Measurements from ENCODE around the gene METTL16.
"Not testable (repeated sequence)": the region's sequence is repeated elsewhere in the genome, so short reads cannot be mapped to it uniquely, and the experiment has no call there.

Gene METTL16

DNA sequence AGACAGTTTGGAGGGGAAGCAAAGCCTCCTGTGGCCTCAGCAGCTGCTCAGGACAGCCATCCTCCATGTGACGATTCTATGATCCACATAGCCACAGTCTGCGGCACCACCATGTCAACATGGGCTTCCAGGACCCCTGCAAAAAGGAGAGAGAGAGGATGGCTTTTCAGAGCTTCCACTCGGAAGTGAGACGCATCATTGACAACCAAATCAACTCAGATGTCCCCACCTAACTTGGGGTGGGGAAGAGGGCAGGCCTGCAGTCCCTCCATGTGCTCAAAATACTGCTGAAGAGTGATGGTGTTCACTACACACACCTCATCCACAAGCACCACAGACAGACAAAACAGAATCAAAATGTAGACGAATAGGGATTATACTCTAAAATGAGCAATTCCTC lies 5.9 kb upstream of the METTL16 start:
- no peak for DNase-seq (ENCODE audit: low read depth, low spot score)
- no peak overlapping the region for H3K4me3 ChIP-seq (ENCODE audit: low read depth, low read length)
- TF ChIP-seq, protein P1, sequence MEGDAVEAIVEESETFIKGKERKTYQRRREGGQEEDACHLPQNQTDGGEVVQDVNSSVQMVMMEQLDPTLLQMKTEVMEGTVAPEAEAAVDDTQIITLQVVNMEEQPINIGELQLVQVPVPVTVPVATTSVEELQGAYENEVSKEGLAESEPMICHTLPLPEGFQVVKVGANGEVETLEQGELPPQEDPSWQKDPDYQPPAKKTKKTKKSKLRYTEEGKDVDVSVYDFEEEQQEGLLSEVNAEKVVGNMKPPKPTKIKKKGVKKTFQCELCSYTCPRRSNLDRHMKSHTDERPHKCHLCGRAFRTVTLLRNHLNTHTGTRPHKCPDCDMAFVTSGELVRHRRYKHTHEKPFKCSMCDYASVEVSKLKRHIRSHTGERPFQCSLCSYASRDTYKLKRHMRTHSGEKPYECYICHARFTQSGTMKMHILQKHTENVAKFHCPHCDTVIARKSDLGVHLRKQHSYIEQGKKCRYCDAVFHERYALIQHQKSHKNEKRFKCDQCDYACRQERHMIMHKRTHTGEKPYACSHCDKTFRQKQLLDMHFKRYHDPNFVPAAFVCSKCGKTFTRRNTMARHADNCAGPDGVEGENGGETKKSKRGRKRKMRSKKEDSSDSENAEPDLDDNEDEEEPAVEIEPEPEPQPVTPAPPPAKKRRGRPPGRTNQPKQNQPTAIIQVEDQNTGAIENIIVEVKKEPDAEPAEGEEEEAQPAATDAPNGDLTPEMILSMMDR (IDR thresholded peaks at IDR 0.05; ENCODE audit: low read depth, low read length) = no peak
- in situ Hi-C loops (cut with HindIII; ENCODE audit: low sequenced_read_pairs) = no loop called here

DNA sequence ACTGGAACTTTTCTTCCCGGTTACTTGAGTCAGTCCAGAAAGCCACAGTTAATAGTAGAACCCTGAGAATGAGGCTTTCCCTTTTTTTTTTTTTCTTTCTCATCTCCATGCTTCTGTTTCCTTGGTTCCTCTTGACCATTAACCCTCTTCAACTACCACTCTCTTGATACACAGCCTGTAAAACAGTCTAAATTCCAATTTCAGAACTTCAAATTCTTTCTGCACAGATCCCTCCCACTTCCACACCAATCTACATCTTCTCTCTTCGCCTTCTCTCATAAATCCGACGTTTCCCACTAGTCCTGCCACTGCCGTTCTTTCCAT lies 588 bp downstream of the METTL16 start:
- in situ Hi-C loops (cut with HindIII; ENCODE audit: low sequenced_read_pairs) = no loop called here
- peak overlapping the region; percentile 86 for H3K4me3 ChIP-seq (ENCODE audit: low read depth, low read length)
- DNase-seq (ENCODE audit: low read depth, low spot score) = no peak
- TF ChIP-seq, protein P1 (IDR thresholded peaks at IDR 0.05; ENCODE audit: low read depth, low read length) = no peak

DNA sequence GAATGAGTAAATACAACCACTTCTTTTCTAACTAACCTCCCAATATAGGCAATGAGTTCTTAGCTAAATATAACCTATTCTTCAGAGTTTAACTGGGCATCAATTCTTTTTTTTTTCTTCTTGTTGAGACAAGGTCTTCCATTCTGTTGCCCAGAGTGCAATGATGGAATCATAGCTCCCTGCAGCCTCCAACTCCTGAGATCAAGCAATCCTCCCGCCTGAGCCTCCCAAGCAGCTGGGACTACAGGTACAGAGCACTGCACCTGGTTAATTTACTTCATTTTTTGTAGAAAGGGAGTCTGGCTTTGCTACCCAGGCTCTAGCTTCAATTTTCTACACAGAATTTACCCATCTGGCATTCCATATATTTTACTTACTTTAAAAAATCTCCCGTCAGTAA lies 1.1 kb downstream of the METTL16 start:
- DNase-seq (ENCODE audit: low read depth, low spot score) = no peak
- peak overlapping the region; percentile 86 for H3K4me3 ChIP-seq (ENCODE audit: low read depth, low read length)
- TF ChIP-seq, protein P1 (IDR thresholded peaks at IDR 0.05; ENCODE audit: low read depth, low read length) = no peak
- in situ Hi-C loops (cut with HindIII; ENCODE audit: low sequenced_read_pairs) = no loop called here

DNA sequence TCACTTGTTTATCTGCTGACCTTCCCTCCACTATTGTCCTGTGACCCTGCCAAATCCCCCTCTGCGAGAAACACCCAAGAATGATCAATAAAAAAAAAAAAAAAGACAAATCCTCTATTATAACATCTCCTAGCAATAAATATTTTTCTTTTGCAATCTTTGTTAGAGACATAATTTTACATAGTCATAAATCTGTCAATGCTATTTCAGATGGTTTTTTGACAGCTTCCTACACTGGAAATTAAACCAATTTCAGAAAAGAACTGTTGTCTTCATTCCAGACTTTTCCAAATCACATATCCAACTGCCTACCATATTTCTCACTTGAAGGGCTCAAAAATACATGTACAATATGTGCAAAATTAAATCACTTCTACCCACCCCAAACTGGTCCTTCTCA lies 3.7 kb downstream of the METTL16 start:
- in situ Hi-C loops (cut with HindIII; ENCODE audit: low sequenced_read_pairs) = no loop called here
- H3K4me3 ChIP-seq (ENCODE audit: low read depth, low read length) = no peak overlapping the region
- DNase-seq (ENCODE audit: low read depth, low spot score) = no peak
- TF ChIP-seq, protein P1 (IDR thresholded peaks at IDR 0.05; ENCODE audit: low read depth, low read length) = no peak

DNA sequence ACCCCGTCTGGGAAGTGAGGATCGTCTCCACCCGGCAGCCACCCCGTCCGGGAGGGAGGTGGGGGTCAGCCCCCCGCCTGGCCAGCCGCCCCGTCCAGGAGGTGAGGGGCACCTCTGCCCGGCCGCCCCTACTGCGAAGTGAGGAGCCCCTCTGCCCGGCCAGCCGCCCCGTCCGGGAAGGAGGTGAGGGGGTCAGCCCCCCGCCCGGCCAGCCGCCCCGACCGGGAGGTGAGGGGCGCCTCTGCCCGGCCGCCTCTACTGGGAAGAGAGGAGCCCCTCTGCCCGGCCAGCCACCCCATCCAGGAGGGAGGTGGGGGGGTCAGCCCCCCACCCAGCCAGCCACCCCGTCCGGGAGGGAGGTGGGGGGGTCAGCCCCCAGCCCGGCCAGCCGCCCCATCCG lies 4.7 kb downstream of the METTL16 start:
- DNase-seq (ENCODE audit: low read depth, low spot score); in situ Hi-C loops (cut with HindIII; ENCODE audit: low sequenced_read_pairs); H3K4me3 ChIP-seq (ENCODE audit: low read depth, low read length): not testable (repeated sequence)

DNA sequence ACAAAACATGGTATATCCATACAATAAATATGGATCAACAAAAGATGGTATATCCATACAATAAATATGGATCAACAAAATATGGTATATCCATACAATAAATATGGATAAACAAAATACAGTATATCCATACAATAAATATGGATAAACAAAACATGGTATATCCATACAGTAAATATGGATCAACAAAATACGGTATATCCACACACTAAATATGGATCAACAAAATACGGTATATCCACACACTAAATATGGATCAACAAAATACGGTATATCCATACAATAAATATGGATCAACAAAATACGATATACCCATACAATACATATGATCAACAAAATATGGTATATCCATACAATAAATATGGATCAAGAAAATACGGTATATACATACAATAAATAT lies 8.1 kb downstream of the METTL16 start:
- in situ Hi-C loops (cut with HindIII; ENCODE audit: low sequenced_read_pairs) = no loop called here
- no peak overlapping the region for H3K4me3 ChIP-seq (ENCODE audit: low read depth, low read length)
- DNase-seq (ENCODE audit: low read depth, low spot score) = no peak
- TF ChIP-seq, protein P1 (IDR thresholded peaks at IDR 0.05; ENCODE audit: low read depth, low read length) = no peak

DNA sequence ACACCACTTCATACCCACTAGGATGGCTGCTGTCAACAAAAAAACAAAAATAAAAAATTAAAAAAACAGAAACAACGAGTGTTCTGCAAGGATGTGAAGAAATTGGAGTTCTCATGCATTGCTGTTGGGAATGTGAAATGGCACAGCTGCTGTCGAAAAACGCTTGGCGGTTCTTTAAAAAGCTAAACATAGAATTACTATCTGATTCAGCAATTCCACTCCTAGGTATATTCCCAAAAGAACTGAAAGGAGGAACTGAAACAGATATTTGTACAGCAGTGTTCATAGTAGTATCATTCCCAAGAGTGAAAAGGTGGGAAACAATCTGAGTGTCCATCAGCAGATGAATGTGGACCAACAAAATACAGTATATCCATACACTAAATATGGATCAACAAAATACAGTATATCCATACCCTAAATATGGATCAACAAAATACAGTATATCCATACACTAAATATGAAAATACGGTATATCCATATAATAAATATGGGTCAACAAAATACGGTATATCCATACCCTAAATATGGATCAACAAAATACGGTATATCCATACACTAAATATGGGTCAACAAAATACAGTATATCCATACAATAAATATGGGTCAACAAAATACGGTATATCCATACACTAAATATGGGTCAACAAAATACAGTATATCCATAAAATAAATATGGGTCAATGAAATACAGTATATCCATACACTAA lies 8.7 kb downstream of the METTL16 start:
- TF ChIP-seq, protein P1 (IDR thresholded peaks at IDR 0.05; ENCODE audit: low read depth, low read length) = no peak

More for the DNA sequence above, 8.7 kb downstream of the METTL16 start:
- DNase-seq (ENCODE audit: low read depth, low spot score) = no peak
- H3K4me3 ChIP-seq (ENCODE audit: low read depth, low read length) = no peak overlapping the region
- in situ Hi-C loops (cut with HindIII; ENCODE audit: low sequenced_read_pairs) = no loop called here
